ENCODE data around the gene GBP2.

GRCh38 chr1:89065079-89065868 is 60.6 kb downstream of the GBP2 start, which contains the start of gene GBP1:
- TF ChIP-seq MAX (CRISPR knock-in tag; IDR thresholded peaks at IDR 0.05): no peak
- no peak for TF ChIP-seq CTCF (IDR thresholded peaks at IDR 0.05)
- no peak for TF ChIP-seq TEAD4 (CRISPR knock-in tag; IDR thresholded peaks at IDR 0.05)
